ENCODE data around the gene BMP8B.
"Not testable (repeated sequence)": the region's sequence is repeated elsewhere in the genome, so short reads cannot be mapped to it uniquely, and the experiment has no call there.

BMP8B gene

DNA sequence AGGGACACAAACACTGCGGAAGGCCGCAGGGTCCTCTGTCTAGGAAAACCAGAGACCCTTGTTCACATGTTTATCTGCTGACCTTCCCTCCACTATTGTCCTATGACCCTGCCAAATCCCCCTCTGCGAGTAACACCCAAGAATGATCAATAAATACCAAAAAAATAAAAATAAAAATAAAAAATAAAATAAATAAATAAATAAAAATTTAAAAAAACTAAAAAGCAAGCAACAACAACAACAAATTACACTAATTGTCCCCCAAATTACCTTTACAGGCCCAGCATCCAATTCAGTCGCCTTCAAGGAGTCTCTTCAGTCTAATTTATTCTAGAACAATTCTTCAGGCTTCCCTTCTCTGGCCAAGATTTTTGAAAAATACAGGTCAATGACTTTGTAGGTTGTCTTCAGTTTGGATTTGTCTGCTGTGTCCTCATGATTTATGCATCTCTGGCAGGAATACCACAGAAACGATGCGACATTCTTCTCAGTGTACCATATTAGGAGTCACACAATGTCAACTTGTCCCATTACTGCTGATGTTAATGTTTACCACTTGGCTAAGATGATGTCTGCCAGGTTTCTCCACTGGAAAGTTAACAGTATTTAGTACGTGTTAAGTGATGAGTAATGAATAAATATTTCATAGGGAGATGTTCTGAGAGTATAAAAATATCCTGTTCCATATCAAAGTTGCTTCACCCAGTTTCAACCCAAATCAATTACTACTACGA lies 20.3 kb upstream of the BMP8B start:
- DNase-seq: no peak

- DNase-seq: no peak
Measured at GRCh38 chr1:39805385-39805784, 16.7 kb upstream of the BMP8B start.

DNA sequence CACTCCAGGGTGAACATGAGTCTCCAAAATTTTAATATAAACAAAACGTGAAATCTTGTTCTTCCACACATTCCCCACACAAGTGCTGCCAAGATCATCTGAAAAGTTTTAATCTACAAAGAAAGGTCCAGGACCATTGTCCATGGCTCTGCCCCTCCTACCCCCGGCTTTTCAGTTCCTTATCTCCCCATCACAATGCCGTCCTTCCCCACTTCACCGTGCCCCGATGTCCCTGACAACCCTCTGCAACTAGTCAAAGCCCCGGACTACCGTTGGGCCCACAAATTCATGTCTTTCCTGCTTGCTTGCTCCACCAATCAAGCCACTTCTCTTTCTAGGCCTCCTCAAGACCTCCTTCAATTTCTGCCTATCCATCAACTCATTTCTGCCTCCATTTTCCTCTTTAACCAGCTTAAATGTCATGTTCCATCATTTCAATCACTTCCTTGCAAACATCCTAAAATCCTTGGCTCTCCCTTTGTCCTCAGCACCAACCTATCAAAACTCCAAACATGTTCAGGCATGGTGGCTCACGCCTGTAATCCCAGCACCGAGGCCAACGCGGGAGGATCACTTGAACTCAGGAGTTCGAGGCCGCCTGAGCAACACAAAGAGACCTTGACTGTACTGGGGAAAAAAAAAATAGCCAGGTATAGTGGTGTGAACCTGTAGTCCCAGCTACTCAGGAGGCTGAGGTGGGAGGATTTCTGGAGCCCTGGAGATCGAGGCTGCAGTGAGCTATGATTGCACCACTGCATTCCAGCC lies 14.0 kb upstream of the BMP8B start:
- no peak for DNase-seq

GRCh38 chr1:39800471-39800835 lies 11.8 kb upstream of the BMP8B start:
- no peak for DNase-seq

GRCh38 chr1:39799770-39800470 lies 11.3 kb upstream of the BMP8B start:
- peak; percentile 74 for DNase-seq

GRCh38 chr1:39798859-39799769 lies 10.4 kb upstream of the BMP8B start:
- DNase-seq: peak; percentile 91

DNA sequence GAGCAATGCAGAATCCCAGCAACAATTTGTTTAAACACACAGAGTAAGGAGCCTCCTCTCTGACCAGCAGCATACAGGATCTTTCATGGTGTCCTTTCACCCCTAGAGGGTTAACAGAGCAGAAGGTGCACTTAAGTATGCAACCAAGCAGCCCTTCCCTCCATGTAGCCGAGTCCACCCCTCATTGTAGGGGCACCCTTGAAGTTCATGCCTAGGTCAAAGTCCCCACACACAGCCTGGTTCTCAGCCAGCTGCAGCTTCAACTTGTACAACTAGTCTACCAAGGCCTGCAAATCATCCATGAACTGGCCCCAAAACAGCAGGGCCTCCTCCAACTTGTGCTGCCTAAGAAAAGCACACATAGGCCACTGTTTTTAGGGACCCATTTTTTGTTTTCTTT lies 7.0 kb upstream of the BMP8B start:
- DNase-seq: no peak

DNA sequence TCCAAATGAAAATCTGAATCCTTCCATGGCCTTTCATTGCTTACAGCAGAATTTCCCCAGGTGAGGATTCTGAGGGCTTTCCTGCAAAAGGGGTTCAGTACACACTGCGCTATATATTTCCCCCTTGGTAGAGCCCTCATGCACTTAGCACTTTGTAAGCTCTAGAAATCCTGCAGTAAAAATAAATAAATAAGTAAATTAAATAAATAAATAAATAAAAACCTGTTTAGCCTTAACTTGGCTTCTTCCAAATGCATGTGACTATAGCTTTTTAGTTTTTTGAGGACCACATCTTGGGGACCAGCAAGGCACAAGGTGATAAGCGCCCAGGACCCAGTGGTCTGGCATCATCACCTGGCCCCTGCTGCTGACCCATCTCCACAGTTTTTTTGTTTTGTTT lies 3.2 kb upstream of the BMP8B start:
- DNase-seq: no peak

DNA sequence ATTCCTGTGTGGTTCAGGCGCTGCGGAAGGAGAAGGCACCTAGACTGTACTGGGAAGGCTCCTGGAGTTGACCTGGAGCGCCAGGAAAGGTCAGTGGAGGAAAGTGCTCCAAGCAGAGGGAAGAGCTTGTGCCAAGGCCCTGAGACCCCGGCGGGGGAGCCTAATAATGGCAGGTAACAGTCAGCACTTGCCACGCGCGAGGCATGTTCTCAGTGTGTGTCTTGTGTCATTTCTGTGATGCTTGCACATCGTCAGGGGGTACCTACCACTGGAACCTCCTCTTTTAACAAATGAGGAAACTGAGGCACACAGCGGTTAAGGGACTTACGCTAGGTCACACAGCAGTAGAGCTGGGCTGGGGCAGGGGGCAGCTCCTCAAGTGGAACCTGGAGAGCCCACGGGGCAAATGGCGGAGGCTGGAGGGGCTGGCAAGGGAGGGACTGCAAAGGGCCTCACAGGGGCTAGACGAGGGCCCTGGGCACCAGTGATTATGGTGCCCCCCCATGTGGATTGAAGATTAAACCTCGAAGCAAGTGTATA lies 976 bp upstream of the BMP8B start:
- no peak for DNase-seq

DNA sequence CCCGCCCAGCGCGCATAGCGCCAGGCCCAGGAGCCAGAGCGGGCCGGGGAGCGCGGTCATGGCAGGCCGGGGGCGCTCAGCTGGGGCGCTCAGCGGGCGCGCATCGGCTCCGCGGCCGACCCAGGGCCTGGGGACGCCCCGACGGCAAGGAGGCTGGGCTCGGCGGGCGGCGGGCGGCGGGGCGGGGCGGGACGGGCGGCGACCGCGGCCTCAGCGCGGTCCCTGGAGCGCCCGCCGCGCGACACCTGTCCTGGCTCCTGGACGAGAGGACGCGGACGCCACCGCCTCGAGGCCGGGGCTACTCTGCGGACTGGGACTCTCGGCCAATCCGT lies 273 bp downstream of the BMP8B start:
- no peak for DNase-seq

DNA sequence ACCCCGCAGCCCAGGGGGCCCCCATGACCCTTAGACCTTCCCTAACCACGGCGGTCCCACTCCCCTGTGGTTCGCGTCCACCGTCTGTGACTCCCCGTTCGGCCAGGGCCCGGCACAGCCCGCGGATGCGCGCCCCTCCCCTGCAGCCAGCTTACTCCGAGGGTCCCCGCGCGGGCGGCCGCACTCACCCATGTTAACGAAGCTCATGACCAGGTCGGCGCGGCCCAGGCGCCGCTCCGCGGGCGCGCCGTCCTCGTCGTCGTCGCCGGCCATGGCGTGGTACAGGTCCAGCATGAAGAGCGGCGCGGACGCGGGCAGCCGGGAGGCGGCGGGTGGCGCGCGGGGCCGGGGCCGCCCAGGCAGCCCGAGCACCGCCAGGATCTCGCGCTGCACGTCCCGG lies 701 bp downstream of the BMP8B start:
- DNase-seq: not testable (repeated sequence)

DNA sequence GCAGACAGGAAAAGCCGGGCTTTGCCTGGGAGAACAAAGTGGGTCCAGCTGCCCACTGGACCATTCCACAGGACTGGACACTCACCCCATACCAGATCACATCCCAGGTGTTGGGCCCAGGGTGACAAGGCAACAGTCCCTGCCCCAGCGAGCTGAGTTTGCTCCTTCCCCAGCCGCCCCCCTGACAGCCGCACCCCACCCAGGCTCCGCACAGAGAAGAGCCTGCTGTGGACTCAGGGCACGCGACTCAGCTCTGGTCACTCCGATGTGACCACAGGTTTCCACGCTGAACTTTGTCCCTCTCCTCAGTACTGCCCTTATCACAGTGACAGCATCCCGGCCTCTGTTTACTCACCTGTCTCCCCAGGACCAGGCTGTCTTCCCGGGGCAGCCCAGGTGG lies 1.2 kb downstream of the BMP8B start:
- DNase-seq: no peak

GRCh38 chr1:39787108-39787375 lies 1.6 kb downstream of the BMP8B start:
- DNase-seq: not testable (repeated sequence)

DNA sequence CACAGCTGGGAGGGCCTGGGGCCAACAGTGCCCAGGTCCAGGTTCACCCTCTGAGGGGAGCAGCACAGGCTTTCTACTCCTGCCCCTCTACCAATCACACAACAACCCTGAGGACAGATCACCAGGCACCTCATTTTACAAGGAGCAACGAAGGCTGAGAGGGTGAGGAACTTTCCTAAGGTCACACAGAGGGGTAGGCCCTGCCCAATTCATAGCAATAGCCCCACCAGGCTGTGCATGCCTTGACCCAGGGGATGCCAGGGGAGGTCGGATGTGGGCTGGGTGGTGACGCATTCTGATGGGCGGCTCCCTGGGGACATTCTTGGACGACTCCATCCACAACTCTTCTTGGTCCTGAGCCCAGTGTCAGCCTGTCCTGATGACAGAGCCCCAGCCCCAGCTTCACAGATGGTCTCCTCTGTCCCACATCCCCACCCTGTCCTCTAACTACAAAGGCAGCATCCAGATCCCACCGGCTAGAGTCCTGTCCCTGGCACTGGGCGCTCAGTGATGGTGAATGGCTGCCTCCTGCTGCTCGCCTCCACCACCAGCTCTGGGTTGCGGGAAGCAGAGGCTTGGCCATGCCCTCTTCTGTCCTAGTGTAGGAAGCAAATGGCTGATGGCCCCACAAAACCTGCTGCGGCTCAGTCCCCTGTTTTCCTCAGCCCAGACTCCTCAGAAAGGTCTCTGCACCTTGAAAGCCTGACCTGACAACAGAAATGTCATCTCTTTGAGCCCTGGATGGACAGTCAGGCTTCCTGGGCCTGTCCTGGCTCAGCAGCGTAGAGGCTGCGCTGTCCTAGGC lies 2.2 kb downstream of the BMP8B start:
- not testable (repeated sequence) for DNase-seq

DNA sequence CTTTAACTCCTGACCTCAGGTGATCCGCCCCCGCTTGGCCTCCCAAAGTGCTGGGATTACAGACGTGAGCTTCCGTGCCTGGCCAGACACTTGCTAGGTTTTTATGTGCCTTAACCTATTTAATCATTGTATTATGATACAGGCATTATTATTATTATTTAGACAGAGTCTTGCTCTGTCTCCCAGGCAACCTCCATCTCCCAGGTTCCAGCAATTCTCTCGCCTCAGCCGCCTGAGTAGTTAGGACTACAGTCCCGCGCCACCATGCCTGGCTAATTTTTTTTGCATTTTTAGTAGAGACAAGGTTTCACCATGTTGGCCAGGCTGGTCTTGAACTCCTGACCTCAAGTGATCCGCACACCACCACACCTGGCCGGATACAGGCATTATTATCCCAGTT lies 6.0 kb downstream of the BMP8B start:
- DNase-seq: not testable (repeated sequence)

DNA sequence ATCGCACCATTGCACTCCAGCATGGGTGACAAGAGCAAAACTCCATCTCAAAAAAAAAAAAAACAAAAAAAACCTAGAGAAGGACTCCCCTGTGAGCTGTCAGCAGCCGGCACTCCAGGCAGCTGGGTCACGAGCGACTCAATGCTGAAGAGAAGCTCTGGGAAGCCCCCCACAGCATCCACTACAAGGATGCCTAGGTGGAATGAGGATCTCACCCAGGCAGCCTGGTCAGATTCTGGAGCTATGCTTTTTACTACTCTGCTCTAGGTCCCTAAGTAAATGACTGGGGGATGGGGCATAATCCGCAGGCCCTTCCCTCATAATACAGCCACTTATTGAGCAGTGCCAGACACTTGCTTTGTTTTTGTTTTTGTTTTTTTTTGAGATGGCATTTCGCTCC lies 6.6 kb downstream of the BMP8B start:
- DNase-seq: no peak

DNA sequence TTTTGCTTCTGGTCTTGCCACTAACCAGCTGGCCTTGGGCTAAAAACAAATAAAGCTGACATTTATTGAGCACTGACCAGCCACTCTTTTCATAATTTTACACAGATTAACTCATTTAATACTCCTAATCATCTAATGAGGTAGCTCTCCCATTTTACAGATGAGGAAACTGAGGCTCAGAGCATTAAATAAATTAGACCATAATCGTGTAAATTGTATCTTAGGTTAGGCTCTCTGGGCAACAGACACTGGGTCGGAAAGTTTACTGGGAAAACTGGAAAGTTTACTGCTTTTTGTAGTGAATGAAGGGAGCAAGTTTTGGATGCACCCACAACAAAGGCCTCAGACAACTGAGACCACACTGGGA lies 7.3 kb downstream of the BMP8B start:
- DNase-seq: no peak

DNA sequence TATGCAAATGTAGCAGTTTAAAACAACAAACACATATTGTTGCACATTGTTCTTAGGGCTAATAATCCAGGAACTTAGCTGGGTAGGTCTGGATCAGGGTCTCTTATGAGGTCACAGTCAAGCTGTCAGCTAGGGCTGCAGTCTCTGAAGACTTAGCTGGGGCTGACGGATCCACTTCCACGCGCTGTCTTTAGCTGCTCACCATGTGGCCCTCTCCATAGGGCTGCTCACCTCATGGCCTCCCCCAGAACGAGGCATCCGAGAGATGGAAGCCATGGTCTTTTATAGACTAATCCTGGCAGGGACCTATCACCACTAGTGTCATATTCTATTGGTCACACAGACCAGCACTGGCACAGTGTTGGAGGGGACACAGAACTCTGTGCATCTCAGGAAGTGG lies 8.8 kb downstream of the BMP8B start:
- no peak for DNase-seq

GRCh38 chr1:39779137-39779536 lies 9.5 kb downstream of the BMP8B start:
- no peak for DNase-seq

GRCh38 chr1:39778463-39779099 lies 10.1 kb downstream of the BMP8B start:
- DNase-seq: not testable (repeated sequence)

- DNase-seq: not testable (repeated sequence)
Measured at GRCh38 chr1:39777896-39778295, 10.8 kb downstream of the BMP8B start.

GRCh38 chr1:39777306-39777705 lies 11.4 kb downstream of the BMP8B start:
- DNase-seq: no peak

Measured in activated naive CD4-positive, alpha-beta T cell treated with Interleukin-2 at 50 U/mL for 16 hours (primary cell).